ENCODE data around the gene A4GNT.
A peak's percentile ranks its signal among the peaks of the same experiment; 100 is the strongest.

Gene A4GNT

DNA sequence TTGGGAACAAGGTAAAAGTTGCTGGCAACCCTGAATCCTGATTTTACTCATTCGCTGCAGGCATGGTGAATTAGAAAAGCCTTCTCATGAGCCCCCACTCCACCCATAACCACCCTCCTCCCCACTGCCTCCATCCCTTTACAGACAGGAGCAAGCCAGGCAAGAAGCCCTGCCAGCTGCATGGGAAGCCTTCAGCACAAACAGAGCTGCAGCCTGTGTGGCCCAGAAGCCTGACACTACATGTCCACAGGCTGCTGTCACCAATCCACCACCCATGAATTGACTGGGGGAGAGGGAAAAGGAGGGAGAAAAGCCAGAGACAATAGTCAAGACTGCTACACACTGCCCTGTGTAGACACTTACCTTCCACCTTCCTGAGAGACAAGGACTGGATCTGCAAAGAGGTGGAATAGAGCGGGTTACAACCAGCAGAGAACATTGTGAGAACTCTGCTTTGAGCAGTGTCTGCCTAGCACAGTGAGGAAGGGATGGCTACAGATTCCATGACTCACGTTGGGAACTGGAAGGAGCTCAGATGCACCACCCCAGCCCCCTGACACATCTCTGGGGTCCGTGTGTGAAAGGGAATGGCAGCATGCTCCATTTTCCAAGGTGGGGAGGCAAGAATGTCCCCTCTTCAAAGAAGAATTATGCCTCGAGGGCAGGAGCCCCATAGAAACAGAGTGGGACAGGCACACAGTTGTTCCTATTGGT is 50.7 kb downstream of the A4GNT start:
- H3K27me3 Mint-ChIP-seq (ENCODE audit: low read depth, poor library complexity): no peaks in the 10 kb centered on the region
- no peak overlapping the region for H3K4me3 Mint-ChIP-seq
- H3K4me1 Mint-ChIP-seq: peaks cover 20% of the 10 kb centered on the region
- H3K27ac Mint-ChIP-seq: peak overlapping the region; percentile 85
- TF ChIP-seq, protein P1, sequence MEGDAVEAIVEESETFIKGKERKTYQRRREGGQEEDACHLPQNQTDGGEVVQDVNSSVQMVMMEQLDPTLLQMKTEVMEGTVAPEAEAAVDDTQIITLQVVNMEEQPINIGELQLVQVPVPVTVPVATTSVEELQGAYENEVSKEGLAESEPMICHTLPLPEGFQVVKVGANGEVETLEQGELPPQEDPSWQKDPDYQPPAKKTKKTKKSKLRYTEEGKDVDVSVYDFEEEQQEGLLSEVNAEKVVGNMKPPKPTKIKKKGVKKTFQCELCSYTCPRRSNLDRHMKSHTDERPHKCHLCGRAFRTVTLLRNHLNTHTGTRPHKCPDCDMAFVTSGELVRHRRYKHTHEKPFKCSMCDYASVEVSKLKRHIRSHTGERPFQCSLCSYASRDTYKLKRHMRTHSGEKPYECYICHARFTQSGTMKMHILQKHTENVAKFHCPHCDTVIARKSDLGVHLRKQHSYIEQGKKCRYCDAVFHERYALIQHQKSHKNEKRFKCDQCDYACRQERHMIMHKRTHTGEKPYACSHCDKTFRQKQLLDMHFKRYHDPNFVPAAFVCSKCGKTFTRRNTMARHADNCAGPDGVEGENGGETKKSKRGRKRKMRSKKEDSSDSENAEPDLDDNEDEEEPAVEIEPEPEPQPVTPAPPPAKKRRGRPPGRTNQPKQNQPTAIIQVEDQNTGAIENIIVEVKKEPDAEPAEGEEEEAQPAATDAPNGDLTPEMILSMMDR (IDR thresholded peaks at IDR 0.05): no peak
- H3K9me3 Mint-ChIP-seq: peaks cover 9% of the 10 kb centered on the region
- H3K36me3 Mint-ChIP-seq (ENCODE audit: low read depth): peaks cover 60% of the 10 kb centered on the region
- DNase-seq: no peak

- Mint-ChIP-seq H3K9me3 (peaks cover 10% of the 10 kb centered on the region), H3K36me3 (ENCODE audit: low read depth) (peaks cover 66% of the 10 kb centered on the region), H3K27me3 (ENCODE audit: low read depth, poor library complexity) (no peaks in the 10 kb centered on the region), H3K4me3 (no peak overlapping the region), H3K4me1 (peaks cover 20% of the 10 kb centered on the region), H3K27ac (no peak overlapping the region)
- no peak for DNase-seq
- TF ChIP-seq, protein P1 (IDR thresholded peaks at IDR 0.05): no peak
Measured at GRCh38 chr3:138079901-138080300, 52.3 kb downstream of the A4GNT start.

DNA sequence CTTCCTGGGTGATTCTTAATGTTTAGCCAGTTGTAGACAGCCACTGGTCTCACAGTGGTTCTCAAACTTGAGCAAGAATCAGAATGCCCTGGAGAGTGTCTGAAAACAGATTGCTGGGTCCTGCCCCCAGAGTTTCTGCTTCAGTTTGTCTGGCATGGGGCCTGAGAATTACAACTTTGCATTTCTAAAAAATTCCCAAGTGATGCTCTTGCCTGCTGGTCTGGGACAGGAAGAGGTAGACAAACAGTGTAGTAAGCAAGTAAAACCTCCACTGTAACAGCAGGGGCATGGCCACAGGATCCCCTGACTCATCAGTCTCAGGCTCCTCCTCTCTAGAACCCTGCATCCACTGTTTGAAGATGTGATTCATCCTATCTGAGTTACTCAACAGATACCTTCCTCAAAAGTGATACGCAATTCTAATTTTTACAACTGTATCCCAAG is 53.3 kb downstream of the A4GNT start:
- no peak for DNase-seq
- Mint-ChIP-seq H3K27me3 (ENCODE audit: low read depth, poor library complexity) (no peaks in the 10 kb centered on the region), H3K36me3 (ENCODE audit: low read depth) (peaks cover 65% of the 10 kb centered on the region), H3K9me3 (peaks cover 12% of the 10 kb centered on the region), H3K4me1 (peaks cover 20% of the 10 kb centered on the region), H3K4me3 (no peak overlapping the region), H3K27ac (no peak overlapping the region)
- TF ChIP-seq, protein P1 (IDR thresholded peaks at IDR 0.05): no peak

DNA sequence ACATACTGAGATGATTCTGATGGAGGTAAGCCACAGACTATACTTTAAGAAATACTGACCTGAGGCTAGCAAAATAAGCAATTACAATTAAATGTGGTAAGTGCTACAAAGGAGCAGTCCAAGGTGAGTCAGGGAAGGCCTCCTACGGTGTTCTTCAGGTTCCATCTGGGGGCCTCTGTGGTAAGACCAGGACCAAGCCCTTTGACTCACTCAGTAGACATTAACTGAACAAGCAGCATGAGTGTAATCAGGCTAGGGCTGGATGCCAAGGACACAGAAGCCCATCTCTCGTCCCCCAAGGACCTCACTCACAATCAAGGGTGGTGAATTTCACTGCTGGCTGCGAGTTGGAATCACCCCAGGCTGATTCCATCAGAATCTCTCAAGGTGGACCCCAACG is 54.1 kb downstream of the A4GNT start:
- Mint-ChIP-seq H3K9me3 (peaks cover 17% of the 10 kb centered on the region), H3K4me1 (peaks cover 18% of the 10 kb centered on the region), H3K4me3 (no peak overlapping the region), H3K36me3 (ENCODE audit: low read depth) (peaks cover 65% of the 10 kb centered on the region), H3K27me3 (ENCODE audit: low read depth, poor library complexity) (no peaks in the 10 kb centered on the region), H3K27ac (no peak overlapping the region)
- TF ChIP-seq, protein P1 (IDR thresholded peaks at IDR 0.05): no peak
- no peak for DNase-seq

All from nephron progenitor cell (in vitro differentiated cells).